Amniotic stem cell (primary cell): Measurements from ENCODE around the gene ATXN7L3B.

ENCODE experiments used
- DNase-seq: peaks from one replicate; lab custom pipeline; 2025; lab: John Stamatoyannopoulos, UW

The ATXN7L3B gene

GRCh38 chr12:74551291-74551690, 13.7 kb downstream of the ATXN7L3B start:
- DNase-seq, result no peak

- no peak for DNase-seq
Measured at GRCh38 chr12:74552201-74552600, 14.6 kb downstream of the ATXN7L3B start.

GRCh38 chr12:74559728-74560127, 22.1 kb downstream of the ATXN7L3B start:
- DNase-seq, result no peak

GRCh38 chr12:74563927-74564326, 26.3 kb downstream of the ATXN7L3B start:
- DNase-seq, result no peak

GRCh38 chr12:74578486-74578885, 40.9 kb downstream of the ATXN7L3B start:
- DNase-seq, result no peak

- no peak for DNase-seq
Measured at GRCh38 chr12:74579446-74579845, 41.8 kb downstream of the ATXN7L3B start.

GRCh38 chr12:74579981-74580380, 42.3 kb downstream of the ATXN7L3B start:
- DNase-seq, result no peak

- no peak for DNase-seq
Measured at GRCh38 chr12:74581439-74581838, 43.8 kb downstream of the ATXN7L3B start.

GRCh38 chr12:74584483-74585062, 46.9 kb downstream of the ATXN7L3B start:
- no peak for DNase-seq

- DNase-seq, result no peak
Measured at GRCh38 chr12:74586251-74586650, 48.6 kb downstream of the ATXN7L3B start.
